ENCODE measurements around the gene PSAP.

- TF ChIP-seq CTCF (IDR thresholded peaks at IDR 0.05; ENCODE audit: poor library complexity): no peak
- TF ChIP-seq EZH2phosphoT487 (IDR thresholded peaks at IDR 0.05; ENCODE audit: low read depth, severe bottlenecking, unreplicated experiment): no peak
Observed at GRCh38 chr10:71833451-71834342, 17.4 kb downstream of the PSAP start.

All from hepatocyte (in vitro differentiated cells).